HG03064 (cell line): ENCODE measurements around the gene DUSP7.

Experiments used
- ATAC-seq: cut with Tn5 transposase; IDR thresholded peaks from one replicate; pipeline ENCODE4 v1.9.1; 2021; ENCODE audit warnings: low read depth; ENCODE audit not compliant: unreplicated experiment

DUSP7 gene

DNA sequence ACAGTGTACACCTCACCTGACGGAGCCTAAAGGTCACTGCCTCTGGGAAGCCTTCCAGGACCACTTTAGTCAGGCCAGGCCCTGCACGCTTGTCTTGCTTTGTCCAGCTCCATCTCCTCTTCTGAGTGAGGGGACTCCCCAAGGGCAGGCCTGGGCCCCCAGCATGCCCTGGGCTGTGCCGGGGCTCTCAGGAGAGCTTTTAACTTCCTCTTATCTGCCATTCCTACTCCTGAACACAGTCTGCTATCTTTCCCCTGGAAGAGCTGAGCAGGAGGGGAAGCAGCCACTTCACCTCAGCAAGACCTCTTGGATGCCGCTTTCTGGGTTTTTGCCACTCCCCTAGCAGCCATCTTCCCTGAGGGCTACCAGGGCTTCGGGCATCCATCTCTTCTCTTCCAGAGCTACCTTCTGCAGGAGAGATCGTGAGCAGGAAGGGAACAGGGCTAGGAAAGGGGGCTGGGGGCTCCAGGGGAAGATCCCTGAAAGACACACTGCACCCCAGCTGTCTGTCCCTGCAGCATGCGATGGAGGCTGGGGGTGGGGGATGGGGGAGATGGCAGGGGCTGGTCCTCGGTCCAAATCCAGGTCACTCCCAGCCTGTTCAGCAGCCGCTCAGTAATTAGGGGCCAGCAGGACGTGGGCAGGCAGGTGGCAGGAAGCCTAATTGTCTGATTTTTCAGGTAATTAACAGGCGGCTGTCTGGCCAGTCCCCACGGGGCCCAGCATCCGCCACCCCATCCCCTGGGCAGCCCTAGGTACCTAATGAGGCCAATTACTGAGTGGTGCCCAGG is 40.7 kb downstream of the DUSP7 start:
- ATAC-seq = no peak

- ATAC-seq = no peak
These were observed 41.8 kb downstream of the DUSP7 start for GRCh38 chr3:52014613-52015012.

GRCh38 chr3:52013802-52014598 is 42.4 kb downstream of the DUSP7 start:
- ATAC-seq = no peak

DNA sequence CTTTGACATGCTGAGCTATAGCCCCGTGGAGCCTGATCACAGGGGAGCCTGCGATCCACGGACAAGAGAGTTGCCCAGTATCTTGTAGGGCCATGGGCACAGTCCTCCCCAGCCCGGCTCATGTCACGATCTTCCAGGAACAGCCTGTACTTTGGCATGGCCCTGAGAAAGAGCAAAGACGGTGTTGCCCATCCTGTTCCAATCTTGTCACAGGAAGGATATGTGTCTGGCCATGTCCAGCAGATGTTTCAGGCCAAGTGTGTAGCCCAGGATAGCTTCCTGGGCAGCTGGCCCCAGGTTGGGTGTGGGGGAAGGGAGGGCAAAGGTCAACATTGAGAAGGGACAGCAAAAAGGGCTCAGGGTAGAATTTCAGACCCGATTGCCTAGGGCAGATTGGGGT is 43.7 kb downstream of the DUSP7 start:
- no peak for ATAC-seq

DNA sequence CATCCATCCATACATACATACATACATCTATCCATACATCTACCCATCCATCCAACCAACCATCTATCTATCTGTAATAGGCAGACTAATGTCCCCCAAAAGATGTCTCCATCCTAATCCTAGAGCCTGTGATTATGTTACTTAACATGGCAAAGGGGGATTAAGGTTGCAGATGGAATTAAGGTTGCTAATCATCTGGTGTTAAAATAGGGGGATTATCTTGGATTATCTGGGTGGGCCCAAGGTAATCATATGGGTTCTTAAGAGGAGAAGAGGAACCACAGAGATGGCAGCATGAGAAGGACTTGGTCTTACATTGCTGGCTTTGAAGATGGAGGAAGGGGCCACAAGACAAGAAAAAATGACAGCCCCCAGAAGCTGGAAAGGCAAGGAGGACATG is 45.9 kb downstream of the DUSP7 start:
- no peak for ATAC-seq

- no peak for ATAC-seq
These were observed 49.1 kb downstream of the DUSP7 start for GRCh38 chr3:52007291-52007690.

GRCh38 chr3:52006820-52007133 is 49.6 kb downstream of the DUSP7 start:
- ATAC-seq = no peak

DNA sequence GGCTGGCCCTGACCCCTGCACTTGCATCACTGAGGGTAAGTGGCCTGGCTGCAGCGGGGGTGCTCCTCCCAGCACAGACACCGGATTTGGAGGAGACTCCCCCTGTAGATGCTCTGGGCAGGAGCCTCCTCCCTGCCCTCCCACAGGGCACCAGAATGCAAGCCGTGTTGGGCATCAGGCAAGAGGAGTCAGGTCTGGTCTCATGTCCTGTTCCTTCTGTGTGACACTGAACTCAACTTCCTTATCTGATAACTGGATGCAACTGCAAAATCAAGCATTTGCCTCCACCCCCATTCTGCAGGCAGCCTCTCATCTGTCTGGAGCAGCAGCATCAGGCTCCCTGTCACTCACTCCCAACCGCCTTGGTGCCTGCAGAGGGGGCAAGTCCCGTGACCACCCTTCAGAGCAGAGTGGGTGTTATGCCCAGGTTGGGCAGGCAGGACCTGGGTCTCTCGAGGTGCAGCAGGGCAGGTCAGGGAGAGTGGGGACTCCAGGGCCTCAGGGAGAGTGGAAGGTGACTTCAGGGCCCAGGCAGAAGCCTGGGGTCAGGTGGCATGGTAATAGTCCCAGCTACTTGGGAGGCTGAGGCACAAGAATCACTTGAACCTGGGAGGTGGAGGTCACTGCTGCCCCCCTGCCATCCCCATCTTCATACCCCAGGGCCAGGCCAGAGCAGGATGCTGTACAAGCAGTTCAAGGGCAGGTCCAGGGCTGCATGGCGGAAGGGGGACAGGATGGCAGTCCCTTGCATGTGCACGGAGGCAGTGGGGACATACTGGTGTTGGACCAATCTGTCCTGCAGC is 50.2 kb downstream of the DUSP7 start:
- ATAC-seq = no peak

DNA sequence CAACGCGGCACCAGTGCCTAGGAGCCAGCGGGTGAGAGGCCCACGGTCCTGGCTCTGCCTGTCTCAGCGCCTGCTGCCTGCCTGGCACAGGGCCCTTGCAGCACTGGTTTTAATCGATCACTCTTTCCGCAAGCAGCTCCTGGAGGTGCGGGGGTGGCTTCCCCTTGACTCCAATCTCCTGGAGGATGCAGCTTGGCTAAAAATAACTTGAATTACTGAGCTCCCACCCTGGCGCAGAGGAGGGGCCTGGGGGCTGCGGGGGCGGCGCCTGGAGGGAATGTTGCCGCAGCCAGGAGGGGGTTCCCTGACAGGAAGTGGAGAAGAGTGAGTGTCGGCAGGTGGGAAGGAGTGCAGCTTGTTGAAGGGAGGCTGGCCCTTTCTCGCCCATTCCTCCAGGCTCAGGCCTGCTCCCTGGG is 50.8 kb downstream of the DUSP7 start:
- ATAC-seq = no peak

DNA sequence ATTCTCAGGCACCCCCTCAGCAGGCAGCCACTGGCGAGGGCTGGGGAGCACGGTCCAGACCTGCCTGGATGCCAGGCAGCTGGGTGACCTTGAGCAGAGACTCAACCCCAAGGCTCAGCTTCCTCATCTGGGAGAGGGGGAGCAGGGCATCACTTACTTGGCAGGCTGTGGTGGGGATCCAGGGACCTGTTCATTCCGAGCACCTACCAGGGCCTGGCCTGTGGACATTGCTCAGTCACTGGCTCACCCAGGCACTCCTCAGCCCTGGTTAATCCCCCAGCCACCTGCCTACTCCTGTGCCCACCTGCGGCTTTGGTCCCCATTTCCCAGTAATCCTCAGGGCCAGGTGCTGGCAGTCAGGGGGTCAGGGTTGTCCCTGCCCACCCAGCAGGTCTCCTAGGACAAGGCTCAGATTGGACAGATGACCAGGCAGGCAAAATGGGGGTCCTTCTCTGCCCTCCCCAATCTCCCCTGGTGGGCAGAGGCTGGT is 51.4 kb downstream of the DUSP7 start:
- no peak for ATAC-seq

DNA sequence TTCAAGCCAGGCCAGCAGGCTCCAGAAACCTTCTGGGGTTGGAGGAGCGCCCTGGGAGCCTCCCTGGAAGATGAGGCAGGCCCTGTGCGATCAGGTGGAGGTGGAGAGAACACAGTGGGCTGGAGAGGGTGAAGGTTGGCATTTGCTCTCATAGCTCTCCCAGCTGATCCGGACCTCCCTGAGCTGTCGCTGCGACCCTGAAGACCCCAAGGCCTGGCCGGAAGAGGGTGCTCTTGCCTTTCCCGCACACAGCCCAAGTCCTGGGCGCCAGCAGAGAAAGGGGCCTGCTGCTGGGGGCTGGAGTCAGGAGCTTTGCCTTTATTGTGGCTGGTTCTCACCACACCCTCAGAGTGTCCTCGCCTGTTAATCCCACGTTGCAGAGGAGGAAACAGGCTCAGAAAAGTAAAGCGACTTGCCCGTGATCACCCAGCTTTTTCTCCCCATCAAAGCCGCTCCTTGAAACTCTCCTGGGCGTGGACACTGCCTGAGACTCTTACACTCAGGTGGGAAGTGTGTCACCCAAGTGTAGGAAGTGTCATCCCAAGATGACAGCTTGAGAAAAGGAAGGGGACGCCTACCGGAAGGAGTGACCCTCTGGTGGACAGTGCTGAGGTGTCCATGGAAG is 52.1 kb downstream of the DUSP7 start:
- no peak for ATAC-seq

- no peak for ATAC-seq
These were observed 53.6 kb downstream of the DUSP7 start for GRCh38 chr3:52002748-52003147.

- no peak for ATAC-seq
These were observed 54.9 kb downstream of the DUSP7 start for GRCh38 chr3:52001443-52001974.

- ATAC-seq = no peak
These were observed 56.5 kb downstream of the DUSP7 start for GRCh38 chr3:51999846-52000245.
